SU-DHL-6 (cell line): ENCODE measurements around the gene CCDC61.

Source experiments
- CTCF ChIP-seq: fragments of 200-600 bp; sonication (generic); IDR thresholded peaks from one replicate; pipeline ENCODE4 v1.5.1; 2017; ENCODE audit warnings: antibody characterized with exemption, mild to moderate bottlenecking, low read length, moderate library complexity; ENCODE audit not compliant: insufficient read depth, poor library complexity, severe bottlenecking
- EZH2phosphoT487 ChIP-seq: fragments of 200-600 bp; sonication (generic), shearing (Covaris generic); conservative IDR thresholded peaks from 2 replicates; pipeline ENCODE4 v1.6.1; 2018; ENCODE audit warnings: mild to moderate bottlenecking, antibody characterized with exemption, low read length, moderate library complexity, mixed read lengths

DNA sequence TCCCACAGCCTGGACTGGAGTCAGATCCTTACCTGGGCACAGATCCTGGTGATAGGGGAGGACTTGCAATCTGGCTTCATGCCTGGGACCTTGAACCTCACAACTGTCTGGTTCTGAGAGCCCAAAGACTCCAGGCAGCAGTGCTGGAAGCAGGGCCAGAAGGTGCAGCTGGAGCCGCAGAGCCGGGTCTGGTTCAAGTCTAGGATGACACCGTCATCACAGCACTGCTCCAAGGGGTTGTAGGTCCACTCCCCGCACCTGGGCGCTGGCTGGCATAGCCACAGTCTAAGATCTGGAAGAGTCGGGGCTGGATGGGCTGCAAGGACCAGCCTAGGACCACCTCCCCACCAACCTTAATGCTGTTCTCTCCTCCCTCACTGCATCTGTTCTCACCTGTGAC lies 44.9 kb downstream of the CCDC61 start:
- TF ChIP-seq CTCF (no peak), EZH2phosphoT487 (no peak)
